ENCODE results near the gene DGCR6L. TPM values are rescaled to one million over a fixed set of nuclear protein-coding genes. Genes with fewer than 3 reads are reported as not detected.

DGCR6L gene
- total and polyA plus RNA-seq, 2 donors (not counting 1 experiment from before 2014, with no cell fraction given), result 26.2 to 53.2 TPM

DNA sequence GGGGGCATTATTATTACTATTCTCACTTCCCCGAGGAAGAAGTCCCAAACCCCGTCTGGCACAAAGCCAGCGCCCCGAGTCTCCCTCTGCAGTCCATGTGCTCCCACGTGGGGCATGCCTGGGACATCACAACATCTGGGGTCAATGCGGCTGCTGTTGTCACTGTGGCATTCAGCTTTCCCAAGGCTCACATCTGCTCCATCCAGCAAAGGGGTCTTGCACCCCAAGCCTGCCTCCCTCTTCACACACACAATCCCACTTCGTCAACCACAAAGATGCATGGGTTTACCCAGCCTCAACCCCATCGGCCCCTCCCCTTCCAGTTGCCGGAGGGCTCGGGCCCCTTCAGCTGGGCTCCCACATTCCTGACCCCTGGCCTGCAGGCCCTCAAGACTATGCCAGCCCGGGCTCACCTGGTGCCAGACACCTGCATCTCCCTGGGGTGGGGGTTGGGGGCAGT lies 28.2 kb downstream of the DGCR6L start:
- H3K36me3 ChIP-seq (ENCODE audit: control insufficient read depth, insufficient read depth, low read length), result no peaks in the 10 kb centered on the region
- peaks cover 14% of the 10 kb centered on the region for H3K27me3 ChIP-seq (ENCODE audit: control insufficient read depth, insufficient read depth, low read length)
- H3K9ac ChIP-seq (ENCODE audit: insufficient read depth, low read length), result no peak overlapping the region
- TF ChIP-seq, protein P1, sequence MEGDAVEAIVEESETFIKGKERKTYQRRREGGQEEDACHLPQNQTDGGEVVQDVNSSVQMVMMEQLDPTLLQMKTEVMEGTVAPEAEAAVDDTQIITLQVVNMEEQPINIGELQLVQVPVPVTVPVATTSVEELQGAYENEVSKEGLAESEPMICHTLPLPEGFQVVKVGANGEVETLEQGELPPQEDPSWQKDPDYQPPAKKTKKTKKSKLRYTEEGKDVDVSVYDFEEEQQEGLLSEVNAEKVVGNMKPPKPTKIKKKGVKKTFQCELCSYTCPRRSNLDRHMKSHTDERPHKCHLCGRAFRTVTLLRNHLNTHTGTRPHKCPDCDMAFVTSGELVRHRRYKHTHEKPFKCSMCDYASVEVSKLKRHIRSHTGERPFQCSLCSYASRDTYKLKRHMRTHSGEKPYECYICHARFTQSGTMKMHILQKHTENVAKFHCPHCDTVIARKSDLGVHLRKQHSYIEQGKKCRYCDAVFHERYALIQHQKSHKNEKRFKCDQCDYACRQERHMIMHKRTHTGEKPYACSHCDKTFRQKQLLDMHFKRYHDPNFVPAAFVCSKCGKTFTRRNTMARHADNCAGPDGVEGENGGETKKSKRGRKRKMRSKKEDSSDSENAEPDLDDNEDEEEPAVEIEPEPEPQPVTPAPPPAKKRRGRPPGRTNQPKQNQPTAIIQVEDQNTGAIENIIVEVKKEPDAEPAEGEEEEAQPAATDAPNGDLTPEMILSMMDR (conservative IDR thresholded peaks at IDR 0.05 in 1 of 2, IDR thresholded peaks at IDR 0.05 in 1 of 2; ENCODE audit: low read depth in 1 of 2, low read length in 2 of 2), result no peak
- TF ChIP-seq EZH2 (IDR thresholded peaks at IDR 0.05; ENCODE audit: low read length, missing control alignments), result no peak
- H3K4me2 ChIP-seq (ENCODE audit: extremely low read depth, insufficient read depth, low read length), result no peak overlapping the region
- no peaks in the 10 kb centered on the region for H3K79me2 ChIP-seq (ENCODE audit: control insufficient read depth, insufficient read depth, low read length)
- no peaks in the 10 kb centered on the region for H3K4me1 ChIP-seq (ENCODE audit: control insufficient read depth, extremely low read depth, insufficient read depth, low read length)
- no peak overlapping the region for H3K4me3 ChIP-seq (replicated peaks in 1 of 4; ENCODE audit: control extremely low read depth in 1 of 4, insufficient read depth in 1 of 4, low read depth in 3 of 4, low read length in 4 of 4)
- H3K27ac ChIP-seq (ENCODE audit: insufficient read depth, low read length), result no peak overlapping the region
- no peaks in the 10 kb centered on the region for H4K20me1 ChIP-seq (ENCODE audit: control insufficient read depth, extremely low read depth, insufficient read depth, low read length)
- no peak for DNase-seq (ENCODE audit: low read depth in 2 of 2)
- H2AFZ ChIP-seq (ENCODE audit: low read length), result no peak overlapping the region
- H3K9me3 ChIP-seq (ENCODE audit: control insufficient read depth, insufficient read depth, low read depth, low read length), result no peaks in the 10 kb centered on the region

DNA sequence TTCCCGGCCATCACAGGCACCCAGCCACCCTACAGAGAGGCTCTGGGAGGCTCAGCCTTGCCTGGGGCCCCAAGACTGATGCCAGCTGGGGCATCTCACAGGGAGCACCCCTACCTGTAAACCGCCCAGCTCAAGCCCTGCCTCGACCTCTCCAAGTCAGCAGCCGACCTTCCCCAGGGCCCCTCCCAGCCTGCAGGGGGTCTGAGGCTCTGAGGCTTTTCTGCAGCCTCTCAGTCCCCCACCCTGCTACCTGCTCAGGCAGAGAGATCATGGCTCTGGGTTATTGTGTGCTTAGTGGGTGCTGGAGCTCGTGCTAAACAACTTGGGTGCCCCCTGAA lies 28.6 kb downstream of the DGCR6L start:
- Histone ChIP-seq H3K27ac (ENCODE audit: insufficient read depth, low read length) (no peak overlapping the region), H4K20me1 (ENCODE audit: control insufficient read depth, extremely low read depth, insufficient read depth, low read length) (no peaks in the 10 kb centered on the region), H3K79me2 (ENCODE audit: control insufficient read depth, insufficient read depth, low read length) (no peaks in the 10 kb centered on the region), H3K4me1 (ENCODE audit: control insufficient read depth, extremely low read depth, insufficient read depth, low read length) (no peaks in the 10 kb centered on the region), H3K4me3 (replicated peaks in 1 of 4; ENCODE audit: control extremely low read depth in 1 of 4, insufficient read depth in 1 of 4, low read depth in 3 of 4, low read length in 4 of 4) (no peak overlapping the region), H3K9me3 (ENCODE audit: control insufficient read depth, insufficient read depth, low read depth, low read length) (no peaks in the 10 kb centered on the region), H3K9ac (ENCODE audit: insufficient read depth, low read length) (no peak overlapping the region), H3K27me3 (ENCODE audit: control insufficient read depth, insufficient read depth, low read length) (peaks cover 14% of the 10 kb centered on the region), H3K36me3 (ENCODE audit: control insufficient read depth, insufficient read depth, low read length) (no peaks in the 10 kb centered on the region), H3K4me2 (ENCODE audit: extremely low read depth, insufficient read depth, low read length) (no peak overlapping the region), H2AFZ (ENCODE audit: low read length) (no peak overlapping the region)
- TF ChIP-seq, protein P1 (conservative IDR thresholded peaks at IDR 0.05 in 1 of 2, IDR thresholded peaks at IDR 0.05 in 1 of 2; ENCODE audit: low read depth in 1 of 2, low read length in 2 of 2), result no peak
- no peak for TF ChIP-seq EZH2 (IDR thresholded peaks at IDR 0.05; ENCODE audit: low read length, missing control alignments)
- no peak for DNase-seq (ENCODE audit: low read depth in 2 of 2)

DNA sequence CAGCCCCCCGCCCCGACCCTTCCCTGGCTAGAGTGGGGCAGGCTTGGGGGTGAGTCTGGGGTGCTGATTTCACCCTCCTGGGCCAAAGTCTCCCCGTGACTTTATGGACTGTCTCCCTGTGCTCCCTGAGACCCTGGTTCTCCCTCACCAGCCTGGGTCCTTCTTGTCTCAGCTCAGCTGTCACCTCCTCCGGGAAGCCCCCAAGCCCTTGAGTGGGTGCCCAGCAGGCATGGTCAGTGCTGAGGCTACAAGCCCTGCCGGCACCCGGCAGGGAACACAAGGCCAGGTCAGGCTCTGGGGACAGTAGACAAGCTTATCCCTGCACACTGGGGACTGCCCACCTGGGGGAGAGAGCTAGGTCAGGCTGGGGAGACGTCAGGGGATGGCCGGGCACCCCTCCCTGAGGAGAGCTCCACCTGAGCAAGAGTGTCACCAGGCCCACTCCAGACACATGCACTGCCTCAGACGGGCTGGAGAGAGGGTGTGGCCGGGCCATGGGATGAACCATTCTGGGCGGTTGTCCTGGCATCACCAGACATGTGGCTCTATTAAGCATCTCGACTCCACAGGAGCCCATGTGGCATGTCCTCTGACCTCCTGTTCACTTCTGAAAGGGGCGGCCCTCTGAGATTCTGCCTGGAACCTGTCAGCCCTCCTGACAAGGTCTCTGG lies 29.1 kb downstream of the DGCR6L start:
- Histone ChIP-seq H3K79me2 (ENCODE audit: control insufficient read depth, insufficient read depth, low read length) (no peaks in the 10 kb centered on the region), H3K9me3 (ENCODE audit: control insufficient read depth, insufficient read depth, low read depth, low read length) (no peaks in the 10 kb centered on the region), H4K20me1 (ENCODE audit: control insufficient read depth, extremely low read depth, insufficient read depth, low read length) (no peaks in the 10 kb centered on the region), H3K9ac (ENCODE audit: insufficient read depth, low read length) (no peak overlapping the region), H3K27me3 (ENCODE audit: control insufficient read depth, insufficient read depth, low read length) (peaks cover 14% of the 10 kb centered on the region), H3K27ac (ENCODE audit: insufficient read depth, low read length) (no peak overlapping the region), H3K4me3 (replicated peaks in 1 of 4; ENCODE audit: control extremely low read depth in 1 of 4, insufficient read depth in 1 of 4, low read depth in 3 of 4, low read length in 4 of 4) (no peak overlapping the region), H3K4me2 (ENCODE audit: extremely low read depth, insufficient read depth, low read length) (no peak overlapping the region), H3K4me1 (ENCODE audit: control insufficient read depth, extremely low read depth, insufficient read depth, low read length) (no peaks in the 10 kb centered on the region), H2AFZ (ENCODE audit: low read length) (no peak overlapping the region), H3K36me3 (ENCODE audit: control insufficient read depth, insufficient read depth, low read length) (no peaks in the 10 kb centered on the region)
- TF ChIP-seq, protein P1 (conservative IDR thresholded peaks at IDR 0.05 in 1 of 2, IDR thresholded peaks at IDR 0.05 in 1 of 2; ENCODE audit: low read depth in 1 of 2, low read length in 2 of 2), result no peak
- no peak for TF ChIP-seq EZH2 (IDR thresholded peaks at IDR 0.05; ENCODE audit: low read length, missing control alignments)
- no peak for DNase-seq (ENCODE audit: low read depth in 2 of 2)

All from fibroblast of lung (primary cell).